NCI-H146 treated with DMSO at 0.1 percent for 48 hours (cell line): ENCODE measurements around the gene NPAS2.

Experiments
- DNase-seq: peaks from one replicate; lab custom pipeline; 2025; ENCODE audit not compliant: unreplicated experiment; lab: John Stamatoyannopoulos, UW

Gene NPAS2

DNA sequence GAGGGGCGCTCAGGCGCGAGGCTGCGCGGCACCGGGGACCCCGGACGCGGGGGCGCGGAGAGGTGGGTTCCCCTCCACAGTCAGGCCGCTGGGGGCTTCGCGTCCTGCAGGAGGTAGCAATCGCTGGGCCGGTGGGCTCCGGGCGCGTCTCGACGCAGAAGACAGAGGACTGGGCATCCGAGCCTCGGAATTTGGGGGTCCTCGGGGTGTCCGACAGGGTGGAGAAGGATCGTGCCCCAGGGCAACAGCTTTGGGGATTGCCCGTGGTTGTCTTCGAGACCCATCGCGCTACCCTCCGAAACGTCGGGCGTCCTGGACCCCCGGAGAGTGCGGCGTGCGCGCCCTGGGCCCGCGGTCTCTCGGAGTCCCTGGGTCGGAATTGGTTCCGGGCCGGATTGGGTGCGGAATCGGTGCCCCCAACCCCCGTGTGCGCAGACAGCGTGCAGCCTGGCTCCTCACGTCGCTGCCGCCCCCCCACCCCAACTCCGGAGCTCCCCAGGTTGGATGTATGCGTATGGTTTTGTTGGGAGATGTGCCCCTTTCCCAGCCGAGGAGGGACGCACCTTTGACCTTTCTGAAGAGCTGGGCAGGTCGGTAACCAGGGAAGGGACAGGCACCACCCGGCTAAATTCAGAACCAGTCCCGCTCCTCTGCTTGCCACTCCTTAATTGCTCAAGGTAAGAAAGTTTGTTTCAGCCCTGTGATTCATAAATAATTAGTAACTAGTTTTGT lies 750 bp downstream of the NPAS2 start:
- DNase-seq: no peak

- no peak for DNase-seq
Measured at GRCh38 chr2:100821255-100821910, 1.4 kb downstream of the NPAS2 start.

GRCh38 chr2:100821911-100822265 lies 1.9 kb downstream of the NPAS2 start:
- no peak for DNase-seq

DNA sequence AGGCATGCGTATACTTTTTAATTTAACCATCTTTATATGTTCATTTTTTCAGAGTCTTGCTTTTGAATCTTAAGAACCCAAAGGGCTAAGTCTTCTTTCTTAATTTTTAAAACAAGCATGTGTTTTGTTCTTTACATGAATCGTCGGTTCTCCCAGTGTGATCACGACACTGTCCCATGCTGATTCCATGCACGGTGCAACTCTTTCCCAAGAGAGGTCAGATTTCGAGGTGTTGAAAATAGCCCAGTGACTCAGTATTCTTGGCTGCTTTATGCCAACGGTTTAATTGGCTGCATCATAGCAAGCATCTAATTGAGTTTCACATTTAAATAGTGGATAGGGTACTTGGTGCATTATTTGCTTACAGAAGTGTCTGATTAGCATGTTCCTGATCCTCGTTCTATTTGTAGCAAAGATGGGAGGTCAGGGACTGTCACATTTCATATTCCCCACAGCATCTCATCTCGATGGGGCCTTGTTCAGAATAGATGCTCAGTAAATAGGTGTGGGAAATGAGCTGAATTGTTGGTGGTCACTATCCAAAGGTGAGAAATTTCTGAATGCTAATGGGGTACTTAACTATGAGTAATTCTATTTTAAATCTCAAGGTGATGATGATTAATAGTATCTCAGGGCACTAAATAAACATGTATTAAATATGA lies 2.8 kb downstream of the NPAS2 start:
- no peak for DNase-seq

- no peak for DNase-seq
Measured at GRCh38 chr2:100823665-100824438, 3.9 kb downstream of the NPAS2 start.

DNA sequence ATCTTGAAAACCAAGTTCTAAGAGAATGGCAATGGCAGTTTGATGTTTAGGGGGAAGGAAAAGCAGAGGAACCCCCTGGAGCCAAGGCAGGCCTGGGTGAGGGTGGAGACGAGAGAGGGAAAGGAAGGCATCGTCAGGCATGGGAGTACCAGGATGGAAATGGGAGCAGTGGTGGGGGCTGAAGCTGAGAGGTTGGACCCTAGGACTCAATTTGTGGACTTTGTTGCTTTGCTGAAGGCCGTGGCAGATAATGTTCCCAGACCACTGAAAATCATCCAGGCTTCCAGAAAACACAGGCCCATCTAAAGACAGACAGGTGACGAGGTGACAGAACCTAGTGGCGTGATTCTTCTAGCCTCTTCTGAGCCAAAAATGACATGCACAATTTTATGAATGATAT lies 4.9 kb downstream of the NPAS2 start:
- DNase-seq: no peak

- DNase-seq: no peak
Measured at GRCh38 chr2:100826494-100826893, 6.6 kb downstream of the NPAS2 start.

- no peak for DNase-seq
Measured at GRCh38 chr2:100831158-100831750, 11.3 kb downstream of the NPAS2 start.

- DNase-seq: no peak
Measured at GRCh38 chr2:100831831-100832230, 11.9 kb downstream of the NPAS2 start.

- no peak for DNase-seq
Measured at GRCh38 chr2:100832885-100833284, 12.9 kb downstream of the NPAS2 start.

DNA sequence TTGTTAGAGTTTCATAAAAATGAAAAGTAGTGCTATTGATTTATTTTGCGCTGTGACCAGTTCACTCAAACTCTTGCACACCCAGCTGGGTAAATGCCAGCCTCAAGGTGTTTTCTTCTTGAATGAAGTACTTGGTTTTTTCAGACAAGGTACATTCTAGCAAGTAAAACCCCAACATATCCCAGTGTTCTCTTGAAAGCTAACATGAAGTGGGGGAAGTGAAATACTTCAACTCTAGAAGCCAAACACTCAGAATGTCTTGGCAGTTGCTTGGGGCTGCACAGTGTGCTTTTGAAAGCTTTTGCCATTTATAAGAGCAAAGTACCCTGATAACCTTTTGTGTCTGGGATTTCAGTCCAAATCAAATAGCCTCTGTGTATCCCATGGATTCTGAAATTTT lies 13.4 kb downstream of the NPAS2 start:
- DNase-seq: no peak

GRCh38 chr2:100834221-100834620 lies 14.3 kb downstream of the NPAS2 start:
- no peak for DNase-seq

GRCh38 chr2:100835006-100835659 lies 15.2 kb downstream of the NPAS2 start:
- DNase-seq: no peak

GRCh38 chr2:100840519-100840918 lies 20.6 kb downstream of the NPAS2 start:
- no peak for DNase-seq

DNA sequence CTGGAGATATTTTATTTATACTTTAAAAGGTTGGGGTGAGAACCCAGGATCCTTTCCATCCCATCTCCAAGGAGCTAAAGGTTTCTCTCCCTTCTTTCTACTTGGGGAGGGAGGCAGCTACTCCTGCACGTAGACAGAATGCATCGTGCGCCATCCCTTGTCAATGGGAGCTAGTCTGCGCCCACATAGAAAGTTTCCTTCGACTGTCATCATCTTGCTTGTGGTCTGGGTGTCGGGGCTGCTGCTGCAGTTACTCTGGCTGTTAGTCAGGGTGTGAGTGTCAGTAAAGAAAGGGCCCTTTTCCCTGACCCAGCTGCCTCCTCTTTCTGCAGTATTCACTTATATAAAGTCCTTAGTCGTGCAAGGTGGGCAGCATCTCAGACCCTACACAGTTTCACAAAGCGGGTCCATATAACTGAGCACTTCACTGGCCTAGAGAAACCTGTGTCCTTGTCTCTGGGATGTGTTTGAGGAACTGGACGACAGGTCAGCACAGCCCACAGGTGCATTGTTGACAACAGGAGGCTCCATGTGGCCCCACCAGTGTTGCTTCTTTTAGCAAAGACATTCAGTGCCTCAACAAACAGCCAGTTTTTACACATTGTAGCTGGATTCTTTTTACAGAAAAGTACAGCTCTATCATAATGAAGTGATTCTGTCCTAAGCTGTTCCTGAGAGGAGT lies 22.4 kb downstream of the NPAS2 start:
- no peak for DNase-seq

- DNase-seq: no peak
Measured at GRCh38 chr2:100844514-100844913, 24.6 kb downstream of the NPAS2 start.

- no peak for DNase-seq
Measured at GRCh38 chr2:100845141-100845991, 25.4 kb downstream of the NPAS2 start.

GRCh38 chr2:100846716-100847115 lies 26.8 kb downstream of the NPAS2 start:
- no peak for DNase-seq

- no peak for DNase-seq
Measured at GRCh38 chr2:100852447-100852846, 32.5 kb downstream of the NPAS2 start.
